Left lung (tissue), 10 donors: ENCODE measurements around the gene SLC19A1. TPM values are rescaled to one million over a fixed set of nuclear protein-coding genes. Genes with fewer than 3 reads are reported as not detected.

Experiments used
- ATAC-seq: fragments of 200-7000 bp; cut with Tn5 transposase; one replicate; pipeline ENCODE4 v1.9.1; 2020; ENCODE audit warnings: moderate library complexity
- DNase-seq, 4 donors: peaks; one replicate each; pipeline ENCODE4 v3.0.0-alpha.2; 2013 to 2020
- H3K27ac ChIP-seq, 2 donors: fragments of 200-600 bp; sonication (generic) in 1 of 2; one replicate each; pipeline versions ENCODE4 v1.5.0 to v1.8.0; 2020 to 2021
- H3K27me3 ChIP-seq, 2 donors: fragments of 200-600 bp; sonication (generic) in 1 of 2; one replicate each; pipeline versions ENCODE4 v1.5.0 to v1.8.0; 2020 to 2021
- H3K36me3 ChIP-seq, 2 donors: fragments of 200-600 bp; sonication (generic) in 1 of 2; one replicate each; pipeline versions ENCODE4 v1.5.0 to v1.8.0; 2020 to 2021
- H3K4me1 ChIP-seq, 2 donors: fragments of 200-600 bp; one replicate each; pipeline ENCODE4 v1.8.0; 2021
- H3K4me3 ChIP-seq, 2 donors: fragments of 200-600 bp; sonication (generic) in 1 of 2; one replicate each; pipeline versions ENCODE4 v1.5.0 to v1.8.0; 2020 to 2021; ENCODE audit warnings: mild to moderate bottlenecking in 1 of 2
- H3K9me3 ChIP-seq, 2 donors: fragments of 200-600 bp; sonication (generic) in 1 of 2; one replicate each; pipeline versions ENCODE4 v1.5.0 to v1.8.0; 2020 to 2021
- CTCF ChIP-seq, 2 donors: fragments of 200-600 bp; sonication (generic) in 1 of 2; IDR thresholded peaks; one replicate each; pipeline versions ENCODE4 v1.5.0 to v1.8.0; 2021; ENCODE audit warnings: antibody characterized with exemption in 2 of 2
- intact Hi-C, 2 donors: fragments of 100-400 bp; cut with DNase I; formaldehyde crosslinking; loops; one replicate each; pipeline versions ENCODE4 v1.11.2 to v1.14.2; 2022
- microRNA-seq, 2 donors: library from miRNA; unstranded; fragments of <30 nt; microRNA quantifications; one replicate each; pipeline ENCODE4, GENCODE V29; 2019
- polyA plus RNA-seq, 6 donors: library from polyadenylated mRNA; unstranded; fragments of 120-200 nt; gene quantifications; one replicate each; pipeline ENCODE4 v1.2.1, GENCODE V29; 2013; ENCODE audit not compliant: insufficient read length in 6 of 6
- total RNA-seq, 2 donors: library from RNA; stranded (reverse); fragmentation: NEBNext Ultra II Directional; extraction: Animal tissue kit (Norgen Biotek cat#: 25700); gene quantifications; one replicate each; pipeline ENCODE4 v1.2.1, GENCODE V29; 2021
- donor health status: DM: no; HTN: yes; CAD: no.
- donor health status: DM: no; HTN: no; CAD: no.

The SLC19A1 gene
- total and polyA plus RNA-seq, 8 donors, result 22.4 to 50.4 (median 27.2) TPM

DNA sequence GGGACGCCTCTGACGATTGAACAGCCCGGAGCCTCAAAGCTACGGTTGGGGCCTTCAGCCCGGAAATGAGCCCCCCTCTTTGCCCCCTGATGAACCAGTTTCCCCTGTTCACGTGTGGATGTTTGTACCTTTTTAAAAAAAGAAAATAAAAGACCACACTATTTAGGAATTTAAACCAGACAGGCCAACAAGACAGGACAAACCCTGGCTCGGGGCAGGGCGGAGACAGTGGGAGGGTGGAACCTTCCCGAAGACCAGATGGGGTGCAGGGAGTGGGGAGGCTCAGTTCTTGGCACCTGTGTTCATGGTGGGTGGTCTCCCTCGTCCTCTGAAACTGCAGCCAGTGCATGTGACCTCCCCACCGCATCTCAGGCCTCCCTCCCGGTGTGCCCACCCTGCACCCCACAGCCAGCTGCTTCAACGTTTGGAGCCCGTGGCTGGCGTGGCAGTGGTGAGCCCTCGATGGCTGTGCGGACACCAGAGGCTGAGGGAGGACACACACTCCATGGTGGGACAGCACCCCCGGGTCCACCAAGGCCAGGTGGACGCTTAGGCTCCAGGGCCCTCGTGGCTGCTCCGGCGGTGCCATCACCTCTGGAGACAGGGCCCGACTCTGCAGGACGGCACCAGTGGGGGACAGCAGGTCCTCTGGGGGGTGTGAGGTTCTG, 91.7 kb downstream of the SLC19A1 start:
- ATAC-seq, result no peak

DNA sequence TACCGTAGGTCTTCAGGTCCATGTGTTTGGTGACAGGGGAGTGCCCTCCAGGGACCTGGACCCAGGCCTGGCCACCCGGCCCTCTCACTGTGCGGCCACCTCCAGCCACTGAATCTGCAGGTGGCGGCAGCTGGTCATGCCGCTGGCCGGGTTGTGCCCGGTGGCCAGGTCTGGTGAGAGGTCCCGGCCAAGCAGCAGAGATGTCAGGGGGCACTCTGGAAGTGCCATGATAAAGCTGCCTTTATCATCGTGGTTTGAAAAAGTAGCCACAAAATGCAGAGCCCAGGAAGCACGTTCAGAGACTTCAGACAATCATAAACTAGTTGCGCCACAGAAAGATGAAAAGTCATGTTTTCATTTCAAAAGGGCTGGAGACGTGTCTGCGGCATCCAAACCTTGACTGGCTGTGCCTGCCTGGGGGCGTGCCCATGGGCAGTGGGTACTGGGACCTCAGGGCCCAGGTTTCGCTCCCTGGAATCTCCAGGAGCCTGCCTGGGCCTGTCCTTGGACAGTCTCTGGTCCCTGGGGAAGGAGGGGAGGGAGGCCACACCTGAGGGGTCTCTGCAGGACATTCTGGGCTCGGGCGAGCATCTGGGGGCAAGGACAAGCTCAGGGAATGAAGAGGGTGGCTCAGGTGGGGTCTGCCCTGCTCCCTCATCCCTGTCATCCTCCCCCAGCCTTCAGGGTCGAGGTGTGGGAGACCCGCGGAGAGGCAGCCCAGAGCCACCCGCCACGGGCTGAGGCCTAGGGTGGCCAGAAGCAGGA, 92.4 kb downstream of the SLC19A1 start:
- intact Hi-C loops, result no loop called here
- H3K27ac ChIP-seq, result no peak overlapping the region
- TF ChIP-seq CTCF (IDR thresholded peaks at IDR 0.05), result no peak
- H3K9me3 ChIP-seq, result peaks cover 0 to 9% of the 10 kb centered on the region in 2 donors
- H3K4me1 ChIP-seq, result peaks cover 0 to 3% of the 10 kb centered on the region in 2 donors
- DNase-seq (peak in 1 of 4 donors; percentile 53), ATAC-seq (no peak)
- H3K27me3 ChIP-seq, result peaks cover 0 to under 1% of the 10 kb centered on the region in 2 donors
- H3K4me3 ChIP-seq, result no peak overlapping the region
- no peaks in the 10 kb centered on the region for H3K36me3 ChIP-seq

More for the DNA sequence above, 91.7 kb downstream of the SLC19A1 start:
- Histone ChIP-seq H3K27me3 (peaks cover 0 to 8% of the 10 kb centered on the region in 2 donors), H3K4me3 (no peak overlapping the region), H3K36me3 (no peaks in the 10 kb centered on the region), H3K27ac (no peak overlapping the region), H3K9me3 (peaks cover 0 to 9% of the 10 kb centered on the region in 2 donors), H3K4me1 (peaks cover 0 to 7% of the 10 kb centered on the region in 2 donors)
- peak in 1 of 4 donors; percentile 65 for DNase-seq
- no peak for TF ChIP-seq CTCF (IDR thresholded peaks at IDR 0.05)
- intact Hi-C loops, result no loop called here

DNA sequence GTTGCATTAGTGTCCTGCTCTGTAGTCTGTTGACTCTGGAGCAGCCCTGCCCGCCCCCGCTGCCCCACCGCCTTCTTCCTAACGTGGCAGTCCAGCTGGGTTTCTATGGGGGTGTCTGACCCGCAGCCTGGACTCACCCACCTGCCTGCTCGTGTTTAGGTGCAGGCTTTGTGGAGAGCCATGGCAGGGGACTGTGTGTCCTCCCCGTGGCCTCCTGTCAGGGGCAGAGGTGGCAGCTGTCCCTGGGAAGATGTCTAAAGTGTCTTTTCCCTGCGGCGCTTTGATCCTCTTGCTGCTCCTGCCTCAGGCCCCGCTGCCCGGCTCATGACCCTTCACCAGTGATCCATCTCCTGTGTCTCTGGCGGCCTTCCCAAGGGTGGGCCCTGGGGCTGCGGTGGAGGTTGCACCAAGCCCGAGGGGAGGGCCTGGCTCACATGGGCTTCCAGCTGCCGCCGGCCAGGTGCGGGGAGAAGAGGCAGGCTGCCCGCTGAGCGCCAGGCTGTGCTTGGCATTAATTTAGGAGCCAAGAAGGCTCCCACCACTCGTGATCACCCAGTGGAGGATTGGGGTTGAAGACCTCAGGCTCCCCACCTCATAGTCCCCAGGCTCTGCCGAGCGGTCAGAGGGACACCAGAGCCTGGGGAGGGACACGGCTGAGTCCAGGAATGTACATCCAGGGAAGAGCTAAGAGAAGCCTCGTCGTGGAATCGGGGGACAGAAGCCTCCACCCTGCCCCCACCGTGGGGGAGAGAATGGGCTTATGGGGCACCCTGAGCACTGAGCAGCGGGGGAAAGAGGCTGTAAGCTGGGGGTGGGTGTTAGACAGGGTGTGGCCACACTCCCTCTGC, 93.2 kb downstream of the SLC19A1 start:
- Histone ChIP-seq H3K27ac (no peak overlapping the region), H3K36me3 (no peaks in the 10 kb centered on the region), H3K27me3 (no peaks in the 10 kb centered on the region), H3K4me3 (no peak overlapping the region), H3K9me3 (peaks cover 0 to 9% of the 10 kb centered on the region in 2 donors), H3K4me1 (no peaks in the 10 kb centered on the region)
- DNase-seq, result peak in 1 of 4 donors; percentile 73
- ATAC-seq, result no peak
- intact Hi-C loops, result no loop called here
- no peak for TF ChIP-seq CTCF (IDR thresholded peaks at IDR 0.05)

- intact Hi-C loops, result no loop called here
- no peak overlapping the region for H3K27ac ChIP-seq
- no peak overlapping the region for H3K4me3 ChIP-seq
- no peaks in the 10 kb centered on the region for H3K27me3 ChIP-seq
- H3K4me1 ChIP-seq, result no peaks in the 10 kb centered on the region
- peaks cover 0 to 9% of the 10 kb centered on the region in 2 donors for H3K9me3 ChIP-seq
- no peaks in the 10 kb centered on the region for H3K36me3 ChIP-seq
- DNase-seq, result peak in 1 of 4 donors; percentile 30
- TF ChIP-seq CTCF (IDR thresholded peaks at IDR 0.05), result no peak
- no peak for ATAC-seq
These were observed 93.9 kb downstream of the SLC19A1 start for GRCh38 chr21:45448283-45448809.

Small RNA genes lying within 50 kb of the gene (microRNA-seq; reads per million reads assigned to microRNA genes)
- gene MIR6815, result 2.0 to 3.1 reads per million in 2 donors

Other genes starting within 250 kb of the SLC19A1 start
- gene COL18A1, start 137.3 kb downstream of the SLC19A1 start, total RNA-seq, result 10 to 100 TPM; 64.8 to 90.2 TPM
- 10 to 100 TPM; 39.3 to 86.4 (median 59.1) TPM for gene COL18A1, start 137.3 kb downstream of the SLC19A1 start, polyA plus RNA-seq
- gene PCBP3, start 101.3 kb upstream of the SLC19A1 start, total RNA-seq, result 10 to 100 TPM in 1 of 2 donors, 1 to 10 TPM in 1; 4.0 to 13.8 TPM
- 1 to 10 TPM; 2.1 to 4.0 (median 2.5) TPM for gene PCBP3, start 101.3 kb upstream of the SLC19A1 start, polyA plus RNA-seq